T-cell (primary cell): ENCODE data around the gene PTPN2. TPM values are rescaled to one million over a fixed set of nuclear protein-coding genes. Genes with fewer than 3 reads are reported as not detected.

ENCODE experiments used
- ATAC-seq, 4 experiments: fragments of 200-7000 bp in 3 of 4; fragments of 150-1000 bp in 1 of 4; cut with Tn5 transposase; replicated peaks in 1 of 4; 1 replicate in 3 of 4; 2 replicates in 1 of 4; pipeline ENCODE4 v1.10.0; 2021; ENCODE audit warnings: moderate library complexity in 3 of 4, mild to moderate bottlenecking in 2 of 4, moderate number of reproducible peaks in 1 of 4
- CTCF ChIA-PET, 2 donors: fragments of 300-600 bp; sonication (Branson Sonifier 250); formaldehyde crosslinking; loops; one replicate each; lab custom pipeline; 2022; ENCODE audit warnings: antibody characterized with exemption in 2 of 2; lab: Charles Lee
- POLR2A ChIA-PET, 2 donors: fragments of 300-600 bp; sonication (Branson Sonifier 250); formaldehyde crosslinking; loops; one replicate each; lab custom pipeline; 2022; ENCODE audit warnings: antibody characterized with exemption in 2 of 2; lab: Charles Lee
- DNase-seq, 35 experiments: peaks; one replicate each; pipeline versions ENCODE4 v3.0.0 to v3.0.0-alpha.2; 2013 to 2023
- H3K27ac ChIP-seq: one replicate; pipeline ENCODE4 v1.5.1; 2013; ENCODE audit warnings: low read length
- H3K27me3 ChIP-seq, 2 experiments: replicated peaks in 1 of 2; 1 replicate in 1 of 2; 2 replicates in 1 of 2; pipeline versions ENCODE4 v1.6.1 to v1.7.0; 2013; ENCODE audit warnings: low read length in 1 of 2, mixed read lengths in 1 of 2; ENCODE audit not compliant: control insufficient read depth in 2 of 2, insufficient read depth in 2 of 2; ENCODE audit errors: extremely low read depth in 1 of 2
- H3K36me3 ChIP-seq, 2 donors: 1 replicate in 1 of 2; 2 replicates in 1 of 2; pipeline versions ENCODE4 v1.6.1 to v1.7.0; 2013; ENCODE audit warnings: low read length in 1 of 2; ENCODE audit not compliant: control insufficient read depth in 2 of 2, insufficient read depth in 1 of 2; ENCODE audit errors: extremely low read depth in 1 of 2
- H3K4me1 ChIP-seq, 2 experiments: 1 replicate in 1 of 2; 2 replicates in 1 of 2; pipeline versions ENCODE4 v1.6.1 to v1.7.0; 2013; ENCODE audit warnings: low read length in 2 of 2, mixed read lengths in 1 of 2; ENCODE audit not compliant: insufficient read depth in 2 of 2, control insufficient read depth in 1 of 2; ENCODE audit errors: extremely low read depth in 1 of 2
- H3K4me3 ChIP-seq, 2 donors: 1 replicate in 1 of 2; 2 replicates in 1 of 2; pipeline versions ENCODE4 v1.5.1 to v1.7.0; 2013; ENCODE audit warnings: mild to moderate bottlenecking in 2 of 2, low read length in 1 of 2, moderate library complexity in 1 of 2; ENCODE audit not compliant: control insufficient read depth in 1 of 2; ENCODE audit errors: extremely low read depth in 1 of 2
- H3K9me3 ChIP-seq: 2 replicates; pipeline ENCODE4 v1.7.0; 2013
- H3K27ac Mint-ChIP-seq, 2 donors: one replicate each; pipeline ENCODE4 v1.8.0; 2020 to 2021; ENCODE audit warnings: mild to moderate bottlenecking in 2 of 2, mixed read lengths in 2 of 2
- H3K27me3 Mint-ChIP-seq, 2 donors: one replicate each; pipeline ENCODE4 v1.8.0; 2021 to 2022; ENCODE audit warnings: mixed read lengths in 2 of 2
- H3K36me3 Mint-ChIP-seq: one replicate; pipeline ENCODE4 v1.8.0; 2021; ENCODE audit warnings: mixed read lengths
- H3K4me1 Mint-ChIP-seq, 3 donors: one replicate each; pipeline ENCODE4 v1.8.0; 2020 to 2022; ENCODE audit warnings: mixed read lengths in 3 of 3, mild to moderate bottlenecking in 1 of 3
- H3K4me3 Mint-ChIP-seq, 3 donors: one replicate each; pipeline ENCODE4 v1.8.0; 2020 to 2022; ENCODE audit warnings: mild to moderate bottlenecking in 3 of 3, mixed read lengths in 3 of 3, moderate library complexity in 3 of 3
- H3K9me3 Mint-ChIP-seq, 3 donors: one replicate each; pipeline ENCODE4 v1.8.0; 2020 to 2022; ENCODE audit warnings: mixed read lengths in 3 of 3
- WGBS: methylation state at CpG from one replicate; pipeline ENCODE4 v1.1.5; 2013; ENCODE audit warnings: missing lambda C conversion rate; ENCODE audit not compliant: insufficient coverage; 5-methylcytosine and 5-hydroxymethylcytosine counted together
- total RNA-seq, 35 experiments: library from RNA in 6 of 35; stranded (reverse) in 6 of 35; fragments of 120-200 nt in 1 of 35; gene quantifications; one replicate each; pipeline versions ENCODE4 v1.2.1 to v1.2.4 and lab custom pipeline; 2013 to 2026

PTPN2 gene
- total RNA-seq, 5 donors from 2014 or later (not counting 1 experiment from before 2014, with no cell fraction given) = 44.8 to 78.4 (median 57.2) TPM

DNA sequence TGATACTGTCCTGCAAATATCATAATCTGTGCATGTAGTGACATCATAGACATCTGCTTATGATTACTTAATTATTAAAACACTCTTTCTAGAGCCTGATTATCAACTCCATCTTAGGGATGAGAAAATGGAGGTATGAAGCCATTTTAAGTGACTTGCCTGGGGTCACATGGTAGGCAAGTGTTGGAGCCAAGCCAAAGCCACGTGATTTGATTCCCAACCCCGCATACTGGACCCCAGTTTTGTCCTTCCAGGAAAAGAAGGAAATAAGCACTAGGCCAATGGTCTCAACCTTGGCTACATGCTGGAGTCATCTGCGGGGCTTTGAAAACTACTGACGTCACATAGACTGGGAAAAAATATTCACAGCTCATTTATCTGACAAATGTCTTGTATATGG, 44.2 kb upstream of the PTPN2 start:
- Histone ChIP-seq H3K27me3 (no peaks in the 10 kb centered on the region), H3K4me3 (no peak overlapping the region), H3K9me3 (no peaks in the 10 kb centered on the region), H3K36me3 (no peaks in the 10 kb centered on the region), H3K27ac (no peak overlapping the region), H3K4me1 (peaks cover 0 to 14% of the 10 kb centered on the region in 2 experiments)
- Mint-ChIP-seq H3K36me3 (no peaks in the 10 kb centered on the region), H3K27ac (no peak overlapping the region), H3K9me3 (no peaks in the 10 kb centered on the region), H3K4me1 (peaks cover 0 to 8% (median 2%) of the 10 kb centered on the region in 3 donors), H3K27me3 (no peaks in the 10 kb centered on the region), H3K4me3 (no peak overlapping the region)
- ATAC-seq = no peak
- ChIA-PET CTCF (interaction anchor here in 1 of 2 donors (0.6 kb wide), 1 partner anchor 232 kb away, joined by 3 read pairs; no protein-coding TSS in a partner anchor), POLR2A (no interaction called here)
- WGBS = 67% methylated on average over 2 of the region's 4 CpGs
- DNase-seq = no peak

DNA sequence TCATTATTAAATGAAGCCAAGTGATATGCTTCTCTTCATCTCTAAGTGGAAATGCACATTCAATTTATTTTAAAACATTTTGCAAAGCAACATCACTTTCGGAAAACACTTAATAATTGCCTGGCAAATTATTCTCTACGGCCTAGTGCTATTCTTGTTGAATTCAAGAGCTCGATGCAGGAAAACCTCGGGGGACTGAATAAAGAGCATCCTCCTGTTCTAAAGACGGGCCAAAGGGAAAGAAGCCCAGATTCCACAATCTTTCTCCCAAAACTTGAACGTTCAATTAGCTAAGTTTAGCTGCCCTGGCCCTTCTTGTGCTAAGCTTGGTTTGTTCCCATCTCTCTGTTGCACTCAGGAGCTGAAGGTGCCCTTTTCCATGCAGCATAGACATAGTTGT, 40.6 kb upstream of the PTPN2 start:
- H3K4me1 Mint-ChIP-seq = peaks cover 0 to 17% (median 8%) of the 10 kb centered on the region in 3 donors
- no peak overlapping the region for H3K4me3 ChIP-seq
- H3K4me3 Mint-ChIP-seq = no peak overlapping the region
- H3K4me1 ChIP-seq = peaks cover 0 to 18% of the 10 kb centered on the region in 2 experiments
- no peaks in the 10 kb centered on the region for H3K27me3 Mint-ChIP-seq
- H3K27me3 ChIP-seq = no peaks in the 10 kb centered on the region
- no peaks in the 10 kb centered on the region for H3K36me3 ChIP-seq
- DNase-seq = no peak
- H3K9me3 ChIP-seq = no peaks in the 10 kb centered on the region
- ChIA-PET POLR2A (no interaction called here), CTCF (interaction anchor here (0.6 kb wide), 2 partner anchors 26 to 191 kb away, joined by 3 to 5 read pairs; no protein-coding TSS in a partner anchor)
- no peak for ATAC-seq
- H3K27ac Mint-ChIP-seq = no peak overlapping the region
- 90% methylated on average over 5 of the region's 6 CpGs for WGBS
- H3K9me3 Mint-ChIP-seq = no peaks in the 10 kb centered on the region
- no peak overlapping the region for H3K27ac ChIP-seq
- H3K36me3 Mint-ChIP-seq = no peaks in the 10 kb centered on the region

DNA sequence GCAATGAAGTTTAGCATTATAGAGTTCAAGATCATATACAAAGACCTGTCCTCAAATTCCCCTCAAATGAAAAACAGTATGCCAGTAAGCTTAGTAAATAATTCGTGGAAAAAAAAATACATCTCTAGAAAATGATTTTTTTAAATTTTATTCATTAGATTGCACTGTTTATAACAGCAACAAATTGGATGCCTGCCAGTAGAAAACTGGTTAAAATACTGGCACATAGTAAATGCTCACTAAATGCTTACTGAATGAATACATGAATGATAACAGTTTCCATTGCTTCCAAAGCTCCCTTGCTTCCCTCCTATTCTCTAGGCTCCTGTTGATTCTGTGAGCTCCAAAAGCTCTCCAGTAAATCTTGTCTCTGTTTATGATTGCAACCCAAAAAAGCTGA, 38.2 kb upstream of the PTPN2 start:
- ATAC-seq = no peak
- H3K4me1 ChIP-seq = peaks cover 0 to 10% of the 10 kb centered on the region in 2 experiments
- ChIA-PET CTCF (interaction anchor here in 1 of 2 donors (0.6 to 2.6 kb wide), 3 partner anchors 12 to 283 kb away, joined by 3 to 12 read pairs (median 5); no protein-coding TSS in a partner anchor), POLR2A (no interaction called here)
- H3K4me1 Mint-ChIP-seq = peaks cover 0 to 18% (median 8%) of the 10 kb centered on the region in 3 donors
- no peak overlapping the region for H3K4me3 ChIP-seq
- H3K27ac ChIP-seq = no peak overlapping the region
- no CpG with 5 or more reads among the region's 1 CpG for WGBS
- no peaks in the 10 kb centered on the region for H3K9me3 Mint-ChIP-seq
- H3K27me3 Mint-ChIP-seq = no peaks in the 10 kb centered on the region
- no peak overlapping the region for H3K4me3 Mint-ChIP-seq
- no peaks in the 10 kb centered on the region for H3K36me3 Mint-ChIP-seq
- H3K27ac Mint-ChIP-seq = no peak overlapping the region
- no peaks in the 10 kb centered on the region for H3K27me3 ChIP-seq
- no peak for DNase-seq
- no peaks in the 10 kb centered on the region for H3K36me3 ChIP-seq
- no peaks in the 10 kb centered on the region for H3K9me3 ChIP-seq

DNA sequence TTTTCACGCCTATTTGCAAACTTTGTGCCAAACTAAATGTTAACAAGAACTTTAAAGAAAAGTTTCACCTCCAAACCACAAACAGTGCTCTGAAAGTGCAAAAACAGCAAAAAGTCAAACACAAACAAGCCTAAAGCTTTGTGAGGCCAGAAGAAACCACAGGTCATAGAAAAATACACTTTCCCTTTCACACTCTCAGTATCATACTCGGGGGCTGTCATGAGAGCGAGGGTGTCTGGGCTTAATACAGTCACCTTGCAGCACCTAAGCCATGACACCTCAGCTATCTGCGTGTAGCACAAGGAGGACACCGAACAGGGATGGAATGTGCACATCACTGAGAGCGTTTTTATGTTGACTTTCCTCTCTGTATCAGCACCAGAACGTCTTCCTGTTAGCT, 37.1 kb upstream of the PTPN2 start:
- no peaks in the 10 kb centered on the region for H3K36me3 ChIP-seq
- ATAC-seq (peak; percentile 30 to 93 (median 73)), DNase-seq (peak in 26 of 35 experiments; percentile 6 to 71 (median 33))
- Mint-ChIP-seq H3K27me3 (no peaks in the 10 kb centered on the region), H3K4me1 (peaks cover 0 to 18% (median 8%) of the 10 kb centered on the region in 3 donors), H3K27ac (peak overlapping the region; percentile 60 to 85), H3K4me3 (peak overlapping the region; percentile 25 to 39 (median 31)), H3K9me3 (no peaks in the 10 kb centered on the region), H3K36me3 (no peaks in the 10 kb centered on the region)
- ChIA-PET POLR2A (interaction anchor here in 1 of 2 donors (0.9 kb wide), 1 partner anchor 37 kb away, joined by 6 read pairs; the partner anchor contains the start of gene PTPN2), CTCF (interaction anchor here in 1 of 2 donors (0.6 to 2.6 kb wide), 5 partner anchors 13 to 118 kb away, joined by 3 to 12 read pairs (median 3); no protein-coding TSS in a partner anchor)
- H3K9me3 ChIP-seq = no peaks in the 10 kb centered on the region
- WGBS = 9% methylated on average over 6 of the region's 7 CpGs
- no peaks in the 10 kb centered on the region for H3K27me3 ChIP-seq
- H3K4me3 ChIP-seq = no peak overlapping the region
- peaks cover 0 to 10% of the 10 kb centered on the region in 2 experiments for H3K4me1 ChIP-seq
- peak overlapping the region; percentile 1 for H3K27ac ChIP-seq

DNA sequence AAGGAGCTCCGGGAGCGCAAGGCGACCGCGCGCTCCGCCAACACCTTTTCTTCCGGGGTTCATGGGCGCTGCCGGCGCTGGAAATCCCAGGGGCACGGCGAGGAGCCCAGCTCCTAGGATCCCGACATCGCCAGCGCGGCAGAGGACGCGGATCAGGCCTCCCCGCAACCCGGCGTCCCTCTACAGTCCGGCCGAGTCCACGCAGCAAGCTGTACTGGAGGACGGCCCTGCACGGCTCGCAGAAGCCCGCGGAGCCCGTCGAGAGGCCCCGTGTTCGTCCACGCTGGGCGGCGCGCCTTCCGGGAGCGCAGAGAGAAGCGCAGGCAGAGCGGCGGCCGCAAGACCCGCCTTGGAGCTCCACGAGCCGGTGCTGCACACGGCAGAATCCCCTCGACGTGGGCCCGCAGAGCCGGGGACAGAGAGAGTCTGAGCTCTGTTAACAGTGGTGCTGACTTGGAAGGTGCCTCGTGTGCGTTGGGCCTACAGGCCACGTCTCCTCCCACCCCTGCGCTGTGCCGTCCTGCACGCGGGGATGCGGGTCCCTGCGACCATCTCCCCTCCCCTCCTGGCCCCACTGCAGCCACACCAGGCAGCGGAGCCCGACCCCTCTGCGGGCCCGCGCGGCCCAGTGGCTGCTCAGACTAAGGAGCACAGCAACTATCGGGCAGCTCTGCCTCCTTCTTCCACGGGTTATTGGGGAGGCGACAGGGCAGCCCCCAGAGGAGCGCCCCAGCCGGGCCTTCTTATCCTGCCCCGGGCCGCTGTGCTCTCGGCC, 28.1 kb upstream of the PTPN2 start:
- Mint-ChIP-seq H3K27me3 (peaks cover 0 to 1% of the 10 kb centered on the region in 2 donors), H3K4me3 (peak overlapping the region in 1 of 3 donors; percentile 69), H3K4me1 (peaks cover 5 to 7% (median 6%) of the 10 kb centered on the region in 3 donors), H3K36me3 (no peaks in the 10 kb centered on the region), H3K27ac (no peak overlapping the region), H3K9me3 (peaks cover 7 to 11% (median 9%) of the 10 kb centered on the region in 3 donors)
- POLR2A ChIA-PET = no interaction called here
- Histone ChIP-seq H3K36me3 (no peaks in the 10 kb centered on the region), H3K4me3 (peak overlapping the region in 1 of 2 donors; percentile 74), H3K27ac (no peak overlapping the region), H3K27me3 (peaks cover 0 to 6% of the 10 kb centered on the region in 2 experiments), H3K9me3 (no peaks in the 10 kb centered on the region), H3K4me1 (peaks cover 3 to 21% of the 10 kb centered on the region in 2 experiments)
- CTCF ChIA-PET = interaction anchor here in 1 of 2 donors (0.6 kb wide), 1 partner anchor 410 kb away, joined by 4 read pairs; no protein-coding TSS in a partner anchor
- no peak for DNase-seq
- WGBS = 90% methylated on average over 68 of the region's 75 CpGs
- ATAC-seq = no peak
